OCI-LY3 (cell line): ENCODE data around the gene SMIM23.

Experiments
- H2AFZ ChIP-seq: fragments of 200-600, 300-600 bp; shearing (Covaris generic); 2 replicates; pipeline ENCODE4 v1.6.0; 2014; ENCODE audit warnings: antibody characterized with exemption, low read depth, low read length
- H3K27ac ChIP-seq: fragments of 200-600, 300-600 bp; sonication (generic); 2 replicates; pipeline ENCODE4 v1.5.1; 2014; ENCODE audit warnings: mild to moderate bottlenecking, low read length, moderate library complexity, mixed read lengths
- H3K27me3 ChIP-seq: fragments of 200-600, 300-600 bp; sonication (generic); 2 replicates; pipeline ENCODE4 v1.6.1; 2014; ENCODE audit warnings: low read depth, low read length, mixed read lengths
- H3K36me3 ChIP-seq: fragments of 200-600, 300-600 bp; sonication (generic); replicated peaks from 2 replicates; pipeline ENCODE3; 2014; ENCODE audit warnings: low read depth, low read length, mixed read lengths
- H3K4me1 ChIP-seq: fragments of 300-600, 200-600 bp; sonication (generic); 2 replicates; pipeline ENCODE4 v1.6.1; 2014; ENCODE audit warnings: low read length, mixed read lengths
- H3K4me2 ChIP-seq: fragments of 200-600, 300-600 bp; sonication (generic); 2 replicates; pipeline ENCODE4 v1.6.1; 2014; ENCODE audit warnings: low read length, mixed read lengths
- H3K4me3 ChIP-seq: fragments of 300-600, 200-600 bp; sonication (generic); 2 replicates; pipeline ENCODE4 v1.5.1; 2014; ENCODE audit warnings: antibody characterized with exemption, mild to moderate bottlenecking, low read length, moderate library complexity
- H3K79me2 ChIP-seq: fragments of 300-600, 200-600 bp; shearing (Covaris generic); 2 replicates; pipeline ENCODE4 v1.6.1; 2014; ENCODE audit warnings: mild to moderate bottlenecking, low read length, mixed read lengths
- H3K9ac ChIP-seq: fragments of 300-600, 200-600 bp; shearing (Covaris generic); 2 replicates; pipeline ENCODE4 v1.6.0; 2014; ENCODE audit warnings: mild to moderate bottlenecking, low read length, moderate library complexity
- H3K9me3 ChIP-seq: fragments of 200-600, 300-600 bp; shearing (Covaris generic); 2 replicates; pipeline ENCODE4 v1.6.1; 2014; ENCODE audit warnings: low read length, mixed read lengths; ENCODE audit not compliant: insufficient read depth
- H4K20me1 ChIP-seq: fragments of 200-600, 300-600 bp; sonication (generic); 2 replicates; pipeline ENCODE4 v1.6.1; 2016; ENCODE audit warnings: low read length, mixed read lengths; ENCODE audit not compliant: insufficient read depth
- EZH2phosphoT487 ChIP-seq: fragments of 200-600 bp; shearing (Covaris generic); IDR thresholded peaks from 2 replicates; pipeline ENCODE4 v1.6.1; 2018; ENCODE audit warnings: antibody characterized with exemption, mixed run types, low read depth
- TF ChIP-seq, protein P1 (sequence below): fragments of 200-600, 300-600 bp; sonication (generic); IDR thresholded peaks from 2 replicates; pipeline ENCODE4 v1.5.1; 2014; ENCODE audit warnings: antibody characterized with exemption, low read length, low read depth

The SMIM23 gene

DNA sequence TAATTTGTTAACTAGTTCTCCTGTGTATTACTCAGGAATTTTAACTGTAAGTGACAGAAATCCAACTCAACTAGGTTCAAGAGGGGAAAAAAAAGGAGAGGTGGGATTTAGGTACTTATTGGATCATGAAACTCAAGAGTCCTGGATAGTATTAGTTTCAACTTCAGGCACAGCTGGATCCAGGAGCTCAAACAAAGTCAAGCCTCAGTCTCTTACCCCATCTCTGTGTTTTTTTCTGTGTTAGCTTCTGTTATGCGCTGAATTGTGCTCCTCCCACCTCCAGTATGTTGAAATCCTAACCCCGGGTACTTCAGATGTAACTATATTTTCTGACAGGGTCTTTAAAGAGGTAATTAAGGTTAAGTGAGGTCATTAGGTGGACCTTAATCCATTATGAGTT is 53.5 kb downstream of the SMIM23 start:
- H3K27me3 ChIP-seq = no peaks in the 10 kb centered on the region
- no peaks in the 10 kb centered on the region for H4K20me1 ChIP-seq
- no peak for TF ChIP-seq EZH2phosphoT487
- TF ChIP-seq, protein P1, sequence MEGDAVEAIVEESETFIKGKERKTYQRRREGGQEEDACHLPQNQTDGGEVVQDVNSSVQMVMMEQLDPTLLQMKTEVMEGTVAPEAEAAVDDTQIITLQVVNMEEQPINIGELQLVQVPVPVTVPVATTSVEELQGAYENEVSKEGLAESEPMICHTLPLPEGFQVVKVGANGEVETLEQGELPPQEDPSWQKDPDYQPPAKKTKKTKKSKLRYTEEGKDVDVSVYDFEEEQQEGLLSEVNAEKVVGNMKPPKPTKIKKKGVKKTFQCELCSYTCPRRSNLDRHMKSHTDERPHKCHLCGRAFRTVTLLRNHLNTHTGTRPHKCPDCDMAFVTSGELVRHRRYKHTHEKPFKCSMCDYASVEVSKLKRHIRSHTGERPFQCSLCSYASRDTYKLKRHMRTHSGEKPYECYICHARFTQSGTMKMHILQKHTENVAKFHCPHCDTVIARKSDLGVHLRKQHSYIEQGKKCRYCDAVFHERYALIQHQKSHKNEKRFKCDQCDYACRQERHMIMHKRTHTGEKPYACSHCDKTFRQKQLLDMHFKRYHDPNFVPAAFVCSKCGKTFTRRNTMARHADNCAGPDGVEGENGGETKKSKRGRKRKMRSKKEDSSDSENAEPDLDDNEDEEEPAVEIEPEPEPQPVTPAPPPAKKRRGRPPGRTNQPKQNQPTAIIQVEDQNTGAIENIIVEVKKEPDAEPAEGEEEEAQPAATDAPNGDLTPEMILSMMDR = no peak
- H3K79me2 ChIP-seq = no peaks in the 10 kb centered on the region
- no peak overlapping the region for H3K4me3 ChIP-seq
- H3K9ac ChIP-seq = no peak overlapping the region
- no peak overlapping the region for H3K4me2 ChIP-seq
- H3K27ac ChIP-seq = no peak overlapping the region
- H3K36me3 ChIP-seq = no peaks in the 10 kb centered on the region
- H2AFZ ChIP-seq = no peak overlapping the region
- no peaks in the 10 kb centered on the region for H3K4me1 ChIP-seq
- H3K9me3 ChIP-seq = no peaks in the 10 kb centered on the region

DNA sequence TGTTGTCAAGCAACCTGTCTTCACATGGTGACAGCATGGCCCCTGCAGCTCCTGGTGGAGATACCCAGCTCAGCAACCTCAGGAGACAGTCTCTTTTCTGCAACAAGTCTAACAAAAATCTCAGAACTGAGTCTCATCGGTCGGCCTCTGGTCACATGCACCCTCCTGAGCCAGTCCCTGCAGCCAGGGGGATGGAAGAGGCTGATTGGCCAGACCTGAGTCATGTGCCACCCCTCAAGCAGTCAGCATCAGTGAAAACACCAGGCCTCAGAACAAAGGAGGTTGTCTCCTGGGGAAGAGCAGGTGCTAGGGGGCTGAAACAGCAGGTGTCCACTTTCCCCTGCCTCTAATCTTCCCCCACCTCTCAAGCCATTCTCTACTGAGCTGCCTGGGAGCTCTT is 54.4 kb downstream of the SMIM23 start:
- Histone ChIP-seq H2AFZ (no peak overlapping the region), H3K4me1 (no peaks in the 10 kb centered on the region), H3K79me2 (no peaks in the 10 kb centered on the region), H3K27ac (no peak overlapping the region), H3K9ac (no peak overlapping the region), H3K4me2 (no peak overlapping the region), H3K36me3 (no peaks in the 10 kb centered on the region), H3K4me3 (no peak overlapping the region), H4K20me1 (no peaks in the 10 kb centered on the region), H3K9me3 (no peaks in the 10 kb centered on the region), H3K27me3 (no peaks in the 10 kb centered on the region)
- no peak for TF ChIP-seq EZH2phosphoT487
- TF ChIP-seq, protein P1 = no peak
